ENCODE results near the gene HPN. TPM values are rescaled to one million over a fixed set of nuclear protein-coding genes. Genes with fewer than 3 reads are reported as not detected.

The HPN gene
- total RNA-seq, 4 donors from 2014 or later: 0.26 to 1.7 (median 0.56) TPM; not detected in 1

DNA sequence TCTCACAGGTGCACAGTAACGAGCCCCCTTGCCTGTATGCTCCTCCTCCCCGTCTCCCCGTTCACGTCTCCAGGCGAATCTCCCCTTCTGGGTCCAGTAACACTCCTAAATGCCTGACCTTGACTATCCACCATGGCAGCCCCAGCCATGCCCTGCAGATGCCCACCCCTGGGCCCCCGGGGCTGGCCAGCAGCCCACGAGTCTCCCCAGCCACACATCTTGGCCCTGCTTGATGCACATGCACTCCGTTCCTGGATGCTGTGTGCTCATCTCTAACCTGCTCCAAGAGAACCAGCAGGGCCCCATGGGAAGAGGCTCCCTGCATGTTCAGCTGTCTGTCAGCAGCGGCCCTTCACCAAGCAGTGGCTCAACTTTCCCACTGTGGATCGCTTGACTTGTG is 32.0 kb downstream of the HPN start:
- Histone ChIP-seq H3K9me3 (no peaks in the 10 kb centered on the region), H3K27me3 (no peaks in the 10 kb centered on the region), H3K4me1 (peaks cover 2% of the 10 kb centered on the region), H3K27ac (no peak overlapping the region), H3K4me3 (no peak overlapping the region), H3K36me3 (no peaks in the 10 kb centered on the region)
- DNase-seq (ENCODE audit: low spot score in 2 of 2): no peak
- no peak for TF ChIP-seq POLR2AphosphoS5 (IDR thresholded peaks at IDR 0.05)
- no peak for TF ChIP-seq EP300 (IDR thresholded peaks at IDR 0.05)
- no peak for TF ChIP-seq POLR2A (IDR thresholded peaks at IDR 0.05)
- no peak for TF ChIP-seq CTCF (IDR thresholded peaks at IDR 0.05)
- WGBS: 83% methylated on average over 8 of the region's 10 CpGs

GRCh38 chr19:35073941-35074340 is 32.4 kb downstream of the HPN start:
- Histone ChIP-seq H3K27me3 (no peaks in the 10 kb centered on the region), H3K36me3 (no peaks in the 10 kb centered on the region), H3K4me3 (no peak overlapping the region), H3K4me1 (no peaks in the 10 kb centered on the region), H3K27ac (no peak overlapping the region), H3K9me3 (no peaks in the 10 kb centered on the region)
- 85% methylated on average over 5 of the region's 8 CpGs for WGBS
- TF ChIP-seq EP300 (IDR thresholded peaks at IDR 0.05): no peak
- no peak for TF ChIP-seq POLR2A (IDR thresholded peaks at IDR 0.05)
- TF ChIP-seq POLR2AphosphoS5 (IDR thresholded peaks at IDR 0.05): no peak
- no peak for DNase-seq (ENCODE audit: low spot score in 2 of 2)

DNA sequence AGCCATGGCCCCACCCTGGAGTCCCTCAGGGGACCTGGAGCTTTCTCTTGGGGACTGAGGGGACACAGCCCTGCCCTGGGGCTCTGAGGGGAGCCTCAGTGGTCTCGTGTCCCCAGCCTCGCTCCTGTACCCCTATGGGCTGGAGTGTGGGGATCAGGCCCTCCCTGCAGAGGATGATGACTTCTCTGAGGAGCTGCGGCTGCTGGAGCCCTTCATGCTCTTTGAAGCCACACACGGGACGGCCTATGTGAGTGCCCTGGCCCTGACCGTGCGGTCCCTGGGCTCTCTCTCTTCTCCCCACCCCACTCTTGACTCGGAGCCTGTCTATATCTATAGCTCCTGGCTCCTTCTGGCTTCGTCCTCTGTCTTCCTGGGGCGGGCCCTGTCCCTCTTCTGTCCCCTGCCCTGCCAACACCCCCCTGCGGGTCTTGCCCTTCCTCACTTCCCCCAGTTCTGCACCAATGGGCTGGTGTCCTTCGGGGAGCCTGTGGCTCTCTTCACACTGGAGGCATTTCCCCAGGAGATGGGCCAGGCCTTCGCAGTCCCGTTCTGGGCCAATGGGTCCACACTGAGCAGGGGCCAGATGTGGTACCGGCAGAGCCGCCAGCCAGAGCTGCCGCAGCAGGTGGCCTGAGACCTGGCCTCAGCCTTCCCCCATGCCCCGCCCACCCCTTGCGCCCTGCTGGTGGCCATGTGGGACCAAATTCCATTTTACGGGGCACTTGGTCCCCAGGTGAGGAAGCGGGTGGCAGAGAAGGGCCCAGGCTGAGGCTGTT is 33.1 kb downstream of the HPN start:
- H3K4me1 ChIP-seq: no peaks in the 10 kb centered on the region
- 91% methylated on average over 17 of the region's 21 CpGs for WGBS
- DNase-seq (ENCODE audit: low spot score in 2 of 2): no peak
- H3K27ac ChIP-seq: no peak overlapping the region
- no peaks in the 10 kb centered on the region for H3K27me3 ChIP-seq
- no peak overlapping the region for H3K4me3 ChIP-seq
- no peaks in the 10 kb centered on the region for H3K36me3 ChIP-seq
- H3K9me3 ChIP-seq: no peaks in the 10 kb centered on the region
- TF ChIP-seq POLR2AphosphoS5 (IDR thresholded peaks at IDR 0.05): no peak
- no peak for TF ChIP-seq POLR2A (IDR thresholded peaks at IDR 0.05)

DNA sequence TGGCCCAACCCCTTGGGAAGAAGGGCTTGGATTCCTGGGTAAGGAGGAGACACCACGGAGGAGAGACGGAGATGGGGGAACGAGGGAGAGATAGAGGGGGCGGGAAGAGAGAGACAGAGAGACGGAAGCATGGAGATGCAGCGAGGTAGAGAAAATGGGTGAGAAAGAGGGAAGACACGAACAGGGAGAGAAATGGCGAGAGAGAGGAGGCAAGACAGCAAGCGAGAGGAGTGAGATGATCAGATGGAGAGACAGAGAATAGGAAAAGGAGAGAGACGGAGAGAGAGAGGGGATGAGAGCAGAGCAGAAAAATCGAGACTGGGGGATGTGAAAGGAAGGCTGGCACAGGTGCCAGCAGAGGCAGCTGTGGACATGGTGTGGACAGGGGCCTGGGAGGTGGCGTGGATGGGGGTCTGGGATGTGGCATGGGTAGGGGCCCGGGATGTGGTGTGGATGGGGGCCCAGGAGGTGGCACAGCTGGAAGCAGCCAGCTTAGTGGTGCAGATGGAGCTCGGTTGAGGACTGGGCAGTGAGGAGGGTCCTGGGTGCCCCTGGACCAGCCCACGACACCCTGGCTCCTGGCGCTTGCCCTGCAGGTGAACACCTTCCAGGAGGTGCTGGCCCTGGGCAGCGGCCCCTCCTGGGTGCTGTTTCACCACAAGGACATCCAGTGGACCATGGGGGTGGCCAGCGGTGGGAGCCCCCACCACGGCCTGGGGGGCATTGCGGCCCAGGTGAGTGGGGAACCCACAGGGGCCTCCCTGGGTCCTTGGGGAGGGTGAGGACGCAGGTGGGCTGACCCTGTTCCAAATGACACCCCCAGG is 33.9 kb downstream of the HPN start:
- TF ChIP-seq EP300 (IDR thresholded peaks at IDR 0.05): no peak
- TF ChIP-seq CTCF (IDR thresholded peaks at IDR 0.05): no peak
- no peak for TF ChIP-seq POLR2A (IDR thresholded peaks at IDR 0.05)
- TF ChIP-seq POLR2AphosphoS5 (IDR thresholded peaks at IDR 0.05): no peak
- Histone ChIP-seq H3K4me1 (no peaks in the 10 kb centered on the region), H3K27me3 (no peaks in the 10 kb centered on the region), H3K27ac (no peak overlapping the region), H3K4me3 (no peak overlapping the region), H3K9me3 (no peaks in the 10 kb centered on the region), H3K36me3 (no peaks in the 10 kb centered on the region)
- DNase-seq (ENCODE audit: low spot score in 2 of 2): no peak
- WGBS: 90% methylated on average over 14 of the region's 21 CpGs

DNA sequence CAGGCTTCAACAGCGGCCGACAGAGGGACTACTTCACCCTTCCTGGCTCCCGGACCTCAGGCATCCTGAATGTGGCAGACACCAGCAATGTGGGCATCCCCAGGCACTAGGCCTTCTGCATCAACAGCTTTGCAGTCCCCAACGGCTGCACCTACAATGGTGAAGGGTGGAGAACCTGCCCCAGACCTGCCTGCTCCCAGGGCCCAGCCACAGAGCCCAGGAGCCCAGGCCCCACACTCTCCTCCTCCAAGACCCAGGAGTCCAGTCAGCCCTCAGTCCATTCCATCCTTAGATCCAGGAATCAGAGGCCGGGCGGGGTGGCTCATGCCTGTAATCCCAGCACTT is 34.5 kb downstream of the HPN start:
- Histone ChIP-seq H3K9me3 (no peaks in the 10 kb centered on the region), H3K27ac (no peak overlapping the region), H3K36me3 (no peaks in the 10 kb centered on the region), H3K4me3 (no peak overlapping the region), H3K27me3 (no peaks in the 10 kb centered on the region), H3K4me1 (no peaks in the 10 kb centered on the region)
- no peak for TF ChIP-seq EP300 (IDR thresholded peaks at IDR 0.05)
- no peak for TF ChIP-seq POLR2A (IDR thresholded peaks at IDR 0.05)
- TF ChIP-seq CTCF (IDR thresholded peaks at IDR 0.05): no peak
- TF ChIP-seq POLR2AphosphoS5 (IDR thresholded peaks at IDR 0.05): no peak
- 100% methylated on average over 2 of the region's 6 CpGs for WGBS
- no peak for DNase-seq (ENCODE audit: low spot score in 2 of 2)

- TF ChIP-seq POLR2AphosphoS5 (IDR thresholded peaks at IDR 0.05): no peak
- no peak for TF ChIP-seq EP300 (IDR thresholded peaks at IDR 0.05)
- no peak for TF ChIP-seq POLR2A (IDR thresholded peaks at IDR 0.05)
- no peak for TF ChIP-seq CTCF (IDR thresholded peaks at IDR 0.05)
- H3K4me1 ChIP-seq: no peaks in the 10 kb centered on the region
- no peak overlapping the region for H3K27ac ChIP-seq
- H3K27me3 ChIP-seq: no peaks in the 10 kb centered on the region
- DNase-seq (ENCODE audit: low spot score in 2 of 2): no peak
- H3K4me3 ChIP-seq: no peak overlapping the region
- no peaks in the 10 kb centered on the region for H3K36me3 ChIP-seq
- WGBS: 69% methylated on average over 7 of the region's 8 CpGs
- no peaks in the 10 kb centered on the region for H3K9me3 ChIP-seq
Measured at GRCh38 chr19:35076657-35077056, 35.1 kb downstream of the HPN start.

Data from suprapubic skin (tissue), 4 donors.